Measurements from ENCODE around the gene IMMP2L. TPM values are rescaled to one million over a fixed set of nuclear protein-coding genes. Genes with fewer than 3 reads are reported as not detected.

Gene IMMP2L
- total and polyA plus RNA-seq, 2 of the 8 experiments (the other 6 are each of a cell fraction or from before 2014, with no cell fraction given): 2.3 to 10.1 TPM

GRCh38 chr7:110940756-110941155 lies 621.5 kb downstream of the IMMP2L start (continued):
- TF ChIP-seq BRCA1 (IDR thresholded peaks at IDR 0.05; ENCODE audit: low read depth, low read length): no peak
- TF ChIP-seq E2F6 (IDR thresholded peaks at IDR 0.05): no peak
- no peak for TF ChIP-seq NANOG (IDR thresholded peaks at IDR 0.05; ENCODE audit: insufficient read depth, low read depth, low read length, poor library complexity, severe bottlenecking)

Measured in H1 (cell line).